ENCODE data around the gene RAB35.

Gene RAB35

DNA sequence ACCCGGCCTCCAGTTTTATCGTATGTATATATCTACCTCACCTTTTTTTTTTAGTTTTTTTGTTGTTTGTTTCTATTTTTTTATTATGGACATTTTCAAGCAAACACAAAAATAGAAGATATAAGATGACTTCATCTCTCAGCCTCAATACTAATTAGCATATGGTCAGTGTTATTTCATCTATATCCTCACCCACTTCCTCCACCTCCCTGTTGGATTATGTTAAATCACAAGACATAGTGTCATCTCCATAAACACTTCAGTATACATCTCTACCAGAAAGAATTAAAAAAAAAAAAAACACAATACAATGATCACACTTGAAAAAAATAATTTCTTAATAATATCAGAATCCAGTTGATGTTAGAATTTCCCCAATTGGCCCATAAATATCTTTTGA, 34.9 kb downstream of the RAB35 start:
- FAIRE-seq, result no peak

DNA sequence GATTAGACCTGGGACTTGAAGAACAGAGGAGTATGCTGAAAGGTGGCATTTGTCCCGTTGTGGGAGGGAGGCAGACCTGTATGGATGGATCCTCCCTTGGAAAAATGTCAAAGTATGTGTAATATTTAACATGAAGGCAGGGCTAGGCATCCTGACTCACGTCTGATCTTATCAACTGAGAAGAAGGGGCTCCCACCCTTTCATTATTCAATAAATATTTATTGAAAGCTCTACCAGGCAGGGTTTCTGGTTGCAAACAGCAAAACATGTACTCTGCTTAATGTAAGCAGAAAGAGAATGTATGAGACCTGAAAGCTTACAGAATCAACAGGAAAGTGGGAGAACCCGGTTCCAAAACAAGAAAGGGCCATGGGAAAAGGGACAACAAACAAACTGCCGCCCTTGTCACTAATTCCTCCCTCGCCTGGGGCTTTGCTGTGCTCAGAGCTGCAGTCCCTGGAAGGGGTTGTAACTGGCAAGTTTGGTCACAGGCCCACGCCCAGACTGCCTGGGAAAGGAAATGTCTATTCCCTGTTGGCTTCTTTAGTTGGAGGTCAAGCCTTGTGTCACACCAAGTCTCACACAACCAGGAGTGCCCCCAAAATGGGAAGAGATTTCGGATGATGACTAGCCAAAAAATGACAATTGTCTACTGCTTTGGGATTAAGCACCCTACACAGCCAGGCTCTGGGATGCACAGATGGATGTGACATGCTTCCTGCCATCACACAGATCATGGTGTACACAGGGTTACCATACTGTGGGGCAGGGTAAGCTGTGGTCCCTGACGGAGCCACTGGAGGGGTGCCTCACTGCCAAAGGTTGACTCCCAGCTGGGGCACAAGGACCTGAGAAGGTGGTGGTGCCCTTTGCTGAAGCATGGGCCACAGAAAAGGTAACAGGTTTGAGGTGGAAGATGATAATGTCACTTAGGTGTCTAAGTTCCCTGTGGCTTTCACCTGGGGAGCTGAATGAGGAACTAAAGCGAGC, 36.8 kb downstream of the RAB35 start:
- FAIRE-seq, result no peak

DNA sequence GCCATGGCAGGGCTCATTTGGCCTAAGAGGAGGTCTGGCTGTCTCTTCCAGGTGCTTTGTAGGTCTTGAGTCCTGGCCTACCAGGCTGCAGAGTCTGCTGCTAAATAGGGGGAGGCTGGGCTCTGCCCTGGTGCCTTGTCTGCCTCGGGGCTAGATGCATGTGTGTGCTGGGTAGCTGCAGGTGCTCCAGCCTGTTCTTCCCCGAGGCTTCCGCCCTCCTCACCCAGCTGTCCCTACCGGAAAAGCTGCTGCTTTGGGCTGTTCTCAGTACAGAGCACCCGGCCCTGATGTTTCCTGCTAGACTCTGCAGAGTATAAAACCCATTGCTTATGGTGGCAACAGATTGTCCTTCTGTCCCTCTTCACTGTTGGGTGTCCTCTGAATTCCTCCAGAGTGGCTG, 37.7 kb downstream of the RAB35 start:
- no peak for FAIRE-seq

DNA sequence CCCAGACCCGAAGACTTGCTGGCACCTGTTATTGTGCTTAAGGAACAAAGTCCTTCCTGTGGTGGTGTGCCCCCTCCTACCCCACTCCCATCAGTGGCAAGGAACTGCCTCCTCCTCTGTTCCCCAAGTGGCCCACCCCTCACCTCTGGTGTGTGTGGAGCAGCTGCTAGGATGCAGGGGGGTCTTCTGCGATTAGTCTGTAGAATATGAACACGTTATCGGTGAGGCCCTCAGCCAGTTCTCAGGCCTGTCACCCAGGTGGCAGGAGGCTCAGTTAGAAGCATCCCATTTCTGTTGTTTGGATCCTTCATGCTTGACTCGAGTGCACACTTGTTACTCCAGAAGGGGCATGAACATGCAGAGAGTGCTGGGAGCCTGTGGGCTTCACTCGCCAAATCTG, 39.3 kb downstream of the RAB35 start:
- no peak for FAIRE-seq

DNA sequence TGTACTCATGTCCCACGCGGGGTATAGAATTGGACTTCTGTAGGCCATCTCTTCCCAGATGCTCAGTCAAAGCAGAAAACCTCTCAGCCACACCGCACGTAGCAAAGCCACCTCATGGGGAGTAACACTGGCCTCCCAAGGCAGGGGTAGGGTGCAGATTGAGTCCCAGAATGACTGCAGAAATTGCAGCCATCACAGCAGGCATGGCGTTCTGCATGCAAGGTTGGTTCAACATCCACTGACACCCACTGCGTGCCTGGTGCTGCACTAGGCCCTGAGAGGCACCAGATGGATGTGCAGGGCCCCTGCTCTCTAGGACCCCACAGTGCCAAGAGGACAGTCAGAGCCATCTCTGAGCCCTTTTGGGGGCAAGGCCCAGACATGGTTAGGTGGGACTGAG, 39.9 kb downstream of the RAB35 start:
- FAIRE-seq, result no peak

DNA sequence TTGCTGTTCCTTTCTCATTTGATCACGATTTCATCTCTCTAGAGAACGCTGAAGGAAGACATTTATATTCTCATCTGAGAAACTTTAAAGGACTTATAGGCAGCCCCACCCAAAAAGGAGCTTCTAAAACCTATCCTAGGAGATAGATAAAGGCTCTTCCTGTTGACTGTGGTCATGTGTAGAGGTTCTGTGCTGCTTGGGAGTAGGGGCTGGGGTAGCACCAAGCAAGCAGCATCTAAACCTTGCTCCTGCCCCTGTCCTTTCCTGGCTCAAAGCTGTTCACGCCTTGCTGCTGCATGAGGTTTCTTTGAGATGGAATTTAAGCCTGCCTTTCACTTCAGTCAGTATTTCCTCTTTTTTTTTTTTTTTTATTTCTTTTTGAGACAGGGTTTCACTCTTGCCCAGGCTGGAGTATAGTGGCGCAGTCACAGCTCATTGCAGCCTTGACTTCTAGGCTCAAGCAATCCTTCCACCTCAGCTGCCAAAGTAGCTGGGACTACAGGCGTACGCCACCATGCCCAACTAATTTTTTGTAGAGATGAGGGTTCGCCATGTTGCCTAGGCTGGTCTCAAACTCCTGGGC, 41.4 kb downstream of the RAB35 start:
- no peak for FAIRE-seq

DNA sequence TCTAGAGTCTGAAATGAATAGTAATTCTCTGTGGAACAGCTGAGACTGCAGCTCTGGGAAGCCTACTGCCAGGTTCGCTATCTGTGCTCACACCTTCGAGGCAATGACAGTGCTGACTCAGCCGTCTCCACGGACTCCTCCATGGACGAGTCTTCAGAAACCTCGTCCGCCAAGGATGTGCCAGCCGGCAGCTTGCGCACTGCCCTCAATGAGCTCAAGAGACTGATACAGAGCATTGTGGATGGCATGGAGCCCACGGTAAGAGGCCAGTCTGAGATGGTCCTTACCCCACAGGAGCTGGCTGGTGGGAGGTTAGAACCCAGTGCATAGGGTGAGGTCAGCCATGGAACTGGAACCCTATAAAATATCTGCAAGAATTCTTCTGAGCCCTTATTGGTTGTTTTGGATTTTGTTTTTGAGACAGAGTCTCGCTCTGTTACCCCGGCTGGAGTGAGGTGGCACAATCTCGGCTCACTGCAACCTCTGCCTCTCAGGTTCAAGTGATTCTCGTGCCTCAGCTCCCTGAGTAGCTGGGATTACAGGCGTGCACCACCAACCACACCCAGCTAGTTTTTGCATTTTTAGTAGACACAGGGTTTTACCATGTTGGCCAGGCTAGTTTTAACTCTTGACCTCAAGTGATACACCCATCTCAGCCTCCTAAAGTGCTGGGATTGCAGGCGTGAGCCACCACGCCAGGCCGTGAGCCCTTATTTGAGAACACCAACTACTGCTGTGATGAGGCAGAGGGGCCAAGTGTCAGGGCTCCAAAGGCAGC, 43.9 kb downstream of the RAB35 start:
- no peak for FAIRE-seq

DNA sequence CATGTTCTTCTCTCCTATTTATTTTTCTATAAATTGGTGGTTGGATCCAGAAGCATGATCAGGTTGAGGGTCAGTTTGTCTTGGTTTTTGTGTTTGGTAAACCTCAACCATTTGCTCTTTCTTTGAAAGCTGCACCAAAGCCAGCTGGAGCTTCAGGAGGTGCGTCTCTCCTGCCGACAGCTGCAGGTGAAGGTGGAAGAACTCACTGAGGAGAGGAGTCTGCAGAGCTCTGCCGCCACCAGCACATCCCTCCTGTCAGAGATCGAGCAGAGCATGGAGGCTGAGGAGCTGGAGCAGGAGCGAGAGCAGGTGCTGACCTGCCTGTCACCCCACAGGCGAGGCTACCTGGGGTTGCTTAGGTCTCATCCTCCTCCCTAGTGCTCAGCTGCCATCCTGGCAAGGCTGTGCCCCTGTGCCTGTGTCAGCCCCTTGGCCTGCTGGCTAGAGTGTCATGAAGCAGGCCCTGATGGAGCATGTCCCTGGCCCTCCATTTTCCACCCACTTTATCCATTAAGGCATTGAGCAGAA, 45.0 kb downstream of the RAB35 start:
- no peak for FAIRE-seq

DNA sequence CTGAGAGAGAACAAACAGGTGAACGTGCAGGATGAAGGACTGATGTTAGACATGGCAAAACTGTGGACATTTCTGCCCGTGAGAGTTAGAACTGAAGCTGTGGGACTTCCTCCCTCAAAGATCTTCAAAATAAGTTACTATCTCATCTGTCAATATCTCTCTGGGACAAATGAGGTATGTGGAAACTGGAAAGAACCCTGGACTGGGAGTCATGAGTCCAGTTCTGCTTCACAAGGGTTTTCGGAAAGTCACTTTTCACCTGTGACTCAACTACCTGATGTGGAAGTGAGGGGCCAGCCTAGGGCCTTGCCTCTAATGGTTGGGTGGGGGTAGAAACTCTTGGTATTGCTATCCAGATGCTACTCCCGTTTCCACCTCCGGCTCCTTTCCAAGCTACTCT, 47.3 kb downstream of the RAB35 start:
- FAIRE-seq, result no peak

DNA sequence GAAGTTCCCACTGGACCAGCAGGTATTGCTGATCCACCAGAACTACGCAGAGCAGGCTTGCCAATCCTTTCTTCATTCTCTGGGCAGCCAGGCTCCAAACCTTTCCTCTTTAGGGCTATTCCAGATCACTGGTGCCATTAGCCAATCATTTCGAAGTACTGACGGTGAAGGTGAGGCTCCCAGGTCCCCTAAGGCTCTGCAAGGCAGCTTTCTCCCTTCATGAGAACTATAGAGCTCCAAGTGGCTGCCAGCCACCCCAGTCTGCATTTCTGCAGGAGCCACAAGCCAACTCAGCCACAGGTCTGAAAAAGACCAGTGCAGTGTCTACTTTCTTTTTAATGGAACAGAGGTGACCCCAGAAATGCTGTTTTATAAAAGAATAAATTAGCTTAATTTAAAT, 48.7 kb downstream of the RAB35 start:
- no peak for FAIRE-seq

DNA sequence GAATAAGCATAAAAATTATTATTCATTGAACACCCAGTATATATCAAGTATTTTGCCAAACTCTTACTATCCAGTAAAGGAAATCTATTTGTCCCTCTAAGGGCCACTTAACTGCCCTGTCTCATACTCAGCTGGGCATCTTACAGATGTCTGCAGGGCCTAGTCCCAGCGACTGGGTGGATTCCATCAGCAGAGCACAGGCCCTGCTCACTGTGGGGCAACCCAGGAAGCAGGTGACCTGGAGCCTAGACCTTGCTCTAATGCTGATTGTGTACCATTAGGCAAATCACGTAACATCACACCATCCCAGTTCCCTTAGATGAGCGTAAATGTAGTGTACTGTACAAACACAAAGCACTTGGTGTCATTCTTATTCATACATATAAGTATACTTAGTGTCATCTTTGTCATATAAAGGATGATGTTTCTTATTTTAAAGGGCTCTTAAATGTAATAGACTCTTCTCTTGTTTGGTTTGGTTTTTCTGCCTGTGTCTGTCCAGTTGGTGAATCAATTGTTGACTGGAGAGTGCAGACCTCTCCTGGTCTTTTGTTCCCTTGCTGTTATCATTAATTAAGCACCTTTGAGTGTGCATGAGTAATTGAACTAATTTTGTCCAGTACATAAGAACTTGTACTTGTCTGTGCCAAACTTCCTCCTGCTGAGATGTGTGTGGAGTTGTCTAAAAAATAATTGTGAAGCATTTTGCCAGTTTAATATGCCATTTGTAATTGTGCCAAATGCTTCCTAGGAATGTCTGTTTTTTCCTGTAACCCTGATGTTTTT, 49.3 kb downstream of the RAB35 start:
- FAIRE-seq, result no peak

DNA sequence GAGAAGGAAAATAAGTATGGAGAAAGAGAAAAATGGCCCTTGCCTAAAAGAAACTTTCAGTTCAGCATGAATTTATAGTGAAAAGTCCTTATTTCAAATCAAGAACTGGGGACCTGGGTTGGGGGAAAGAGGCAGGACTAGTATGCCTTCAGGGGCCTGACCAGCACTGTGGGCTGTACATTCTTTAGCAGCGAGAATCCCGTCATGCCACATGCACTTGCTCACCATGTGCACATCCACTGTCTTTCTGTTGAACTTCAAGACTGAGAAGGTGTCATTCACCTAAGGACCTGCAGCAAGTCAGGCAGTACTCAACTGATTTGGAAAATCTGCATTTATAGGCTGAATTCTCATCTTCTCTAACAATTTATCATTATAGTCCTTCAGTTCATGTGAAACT, 50.2 kb downstream of the RAB35 start:
- no peak for FAIRE-seq

DNA sequence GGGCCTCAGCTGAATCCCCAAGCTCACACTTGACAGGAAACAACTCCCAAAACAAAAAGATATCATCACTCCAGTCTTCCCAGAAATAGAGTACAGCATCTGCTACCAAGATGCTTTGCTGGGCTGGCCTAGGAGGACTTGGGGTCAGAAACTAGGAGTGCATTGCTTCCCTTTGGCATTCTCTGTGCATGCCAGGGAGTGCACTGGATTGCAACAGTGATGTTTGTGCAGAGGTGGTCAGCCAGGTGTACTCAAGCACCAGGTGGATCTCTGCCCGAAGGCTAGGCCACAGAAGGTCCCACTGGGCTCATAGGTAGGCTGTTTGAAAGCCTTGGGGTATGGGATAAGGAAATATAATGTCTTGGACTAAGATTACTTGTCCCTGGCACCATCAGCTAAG, 51.1 kb downstream of the RAB35 start:
- no peak for FAIRE-seq

DNA sequence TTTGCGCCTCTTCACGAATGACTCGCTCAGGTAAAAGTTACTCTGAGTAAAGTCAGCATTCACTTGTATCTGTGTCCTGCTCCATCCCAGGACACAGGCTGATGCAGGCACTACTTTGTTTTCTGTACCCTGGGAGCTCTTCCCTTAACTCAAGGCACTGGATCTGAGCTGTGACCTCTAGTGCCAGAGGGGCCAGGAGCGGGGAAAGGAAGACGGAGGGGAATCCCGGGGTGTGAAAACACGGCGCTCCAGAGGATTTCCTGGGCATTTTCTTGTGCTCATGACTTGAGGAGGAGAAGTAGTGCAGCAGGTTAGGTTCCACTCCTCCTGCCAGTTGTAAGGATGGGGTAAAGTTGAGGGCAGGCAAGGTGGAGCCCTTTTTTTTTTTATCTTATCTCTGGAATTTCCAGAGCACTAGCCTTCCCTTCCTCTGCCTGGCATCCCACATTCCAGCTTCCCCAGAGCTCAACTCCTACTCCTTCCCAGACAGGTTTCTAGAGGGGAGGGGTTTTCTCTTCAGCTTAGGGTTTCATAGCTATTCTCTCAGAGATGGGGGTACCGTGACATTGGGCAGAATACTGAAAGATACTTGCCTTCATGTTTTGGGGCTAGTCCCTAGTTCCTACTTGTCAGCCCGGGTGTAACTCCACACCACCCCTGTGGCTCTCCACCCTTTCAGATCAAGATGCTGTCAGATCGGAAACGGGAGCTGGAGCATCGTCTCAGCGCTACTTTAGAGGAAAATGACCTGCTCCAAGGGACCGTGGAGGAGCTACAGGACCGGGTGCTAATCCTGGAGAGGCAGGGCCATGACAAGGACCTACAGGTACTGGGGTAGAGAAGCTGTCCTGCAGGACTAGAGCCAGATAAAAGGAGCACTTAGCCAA, 52.3 kb downstream of the RAB35 start:
- no peak for FAIRE-seq

DNA sequence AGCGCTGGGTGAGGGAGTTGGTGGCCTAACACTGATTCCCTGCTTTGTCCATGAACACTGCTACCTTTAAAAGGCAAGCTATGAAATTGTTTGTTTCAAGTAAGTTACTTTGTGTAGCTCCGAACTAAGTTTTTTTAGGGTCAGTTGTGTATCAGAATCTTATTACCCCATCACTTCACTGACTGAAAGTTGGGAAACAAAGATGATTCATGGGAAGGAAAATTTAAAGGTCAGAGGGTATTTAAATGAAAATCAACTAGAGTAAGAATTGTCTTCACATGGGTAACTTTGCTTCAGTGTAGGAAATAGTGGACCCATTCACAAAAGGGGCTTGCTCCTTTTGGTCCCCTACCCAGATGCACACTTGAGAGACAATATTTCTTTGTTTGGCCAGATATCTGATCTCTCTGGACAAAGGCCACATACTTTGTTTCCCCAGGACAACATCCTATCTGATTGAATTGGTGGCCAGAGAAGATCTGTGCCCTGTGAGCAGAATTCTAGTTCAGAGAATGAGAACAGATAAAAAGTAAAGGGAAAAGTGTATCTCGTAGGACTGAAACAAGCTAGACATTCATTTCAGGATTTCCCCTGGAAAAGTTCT, 53.5 kb downstream of the RAB35 start:
- no peak for FAIRE-seq

DNA sequence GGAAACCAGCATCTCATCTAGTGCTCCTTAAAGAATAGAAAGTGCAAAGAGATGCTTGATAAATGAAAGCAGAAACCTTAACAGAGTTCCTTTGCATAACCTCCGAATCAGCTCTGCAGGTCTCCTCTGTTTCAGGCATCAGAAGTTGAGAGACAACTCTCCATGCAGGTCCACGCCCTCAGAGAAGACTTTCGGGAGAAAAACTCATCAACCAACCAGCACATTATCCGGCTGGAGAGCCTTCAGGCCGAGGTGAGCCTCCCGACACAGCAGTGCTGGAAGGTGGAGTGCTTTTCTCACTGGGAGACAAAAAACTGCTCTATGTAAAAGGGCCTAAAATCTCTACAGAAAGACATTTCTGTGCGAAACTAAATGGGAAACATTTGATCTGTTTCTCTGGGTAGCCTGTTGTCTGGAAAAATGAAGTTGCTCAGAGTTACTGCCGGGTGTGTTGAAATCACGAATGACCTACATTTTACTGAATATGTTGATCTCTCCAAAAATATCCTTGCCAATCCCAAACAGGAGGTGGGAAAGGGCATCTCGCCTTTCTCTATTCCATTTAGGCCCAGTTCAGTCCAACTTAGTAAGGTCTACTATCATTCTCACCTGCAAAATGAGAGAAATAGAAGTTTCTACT, 54.9 kb downstream of the RAB35 start:
- FAIRE-seq, result no peak

DNA sequence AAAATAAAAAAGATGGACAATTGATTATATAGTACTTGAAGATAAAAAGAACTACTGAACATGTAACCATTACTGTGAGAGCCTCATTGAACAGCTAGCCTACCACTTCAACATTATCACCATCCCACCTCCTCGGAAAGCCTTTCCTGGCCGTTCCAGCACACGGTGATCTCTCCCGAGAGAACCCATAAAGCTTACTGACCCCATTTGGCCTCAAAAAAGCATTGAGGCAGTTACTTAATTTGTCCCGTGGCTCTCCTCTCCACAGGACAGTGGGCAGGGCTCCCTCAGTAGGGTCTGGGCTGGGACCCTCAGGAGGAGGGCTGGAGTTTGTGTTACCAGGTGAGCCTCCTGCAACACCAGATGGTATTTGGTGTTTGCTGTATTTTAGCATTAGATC, 55.8 kb downstream of the RAB35 start:
- FAIRE-seq, result no peak

DNA sequence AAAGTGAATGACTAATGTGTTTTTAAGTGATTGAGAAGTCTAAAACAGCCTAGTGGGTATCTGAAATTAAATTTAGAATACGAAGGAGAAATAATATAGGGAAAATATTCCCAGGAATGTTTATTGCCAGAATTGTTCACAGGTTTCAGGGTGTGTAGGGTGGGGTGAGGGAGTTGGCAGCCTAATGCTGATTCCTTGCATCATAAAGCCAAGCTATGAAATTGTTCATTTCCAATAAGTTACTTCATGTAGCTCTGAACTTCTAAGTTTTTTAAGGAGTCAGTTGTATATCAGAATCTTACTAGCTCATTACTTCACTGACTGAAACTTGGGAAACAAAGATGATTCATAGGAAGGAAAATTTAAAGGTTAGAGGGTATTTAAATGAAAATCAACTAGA, 56.4 kb downstream of the RAB35 start:
- FAIRE-seq, result no peak

DNA sequence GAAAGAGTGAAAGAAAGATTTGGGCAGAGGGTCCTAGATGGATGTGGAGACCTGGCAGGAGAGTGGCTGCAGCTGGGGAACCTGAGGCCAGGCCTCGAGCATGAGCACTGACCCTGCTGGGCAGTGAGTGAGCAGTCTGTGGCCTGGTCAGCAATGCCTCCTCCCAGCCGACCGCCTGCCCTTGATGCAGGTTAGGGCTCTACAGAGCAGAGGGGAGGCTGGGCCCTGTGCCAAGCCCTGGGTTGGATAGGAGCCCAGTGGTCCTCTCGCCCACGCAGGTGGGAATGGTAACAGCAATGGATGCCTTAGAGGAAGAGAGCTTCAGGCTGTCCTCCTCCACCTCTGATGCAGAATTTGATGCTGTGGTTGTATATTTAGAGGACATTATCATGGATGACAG, 59.8 kb downstream of the RAB35 start:
- FAIRE-seq, result no peak

DNA sequence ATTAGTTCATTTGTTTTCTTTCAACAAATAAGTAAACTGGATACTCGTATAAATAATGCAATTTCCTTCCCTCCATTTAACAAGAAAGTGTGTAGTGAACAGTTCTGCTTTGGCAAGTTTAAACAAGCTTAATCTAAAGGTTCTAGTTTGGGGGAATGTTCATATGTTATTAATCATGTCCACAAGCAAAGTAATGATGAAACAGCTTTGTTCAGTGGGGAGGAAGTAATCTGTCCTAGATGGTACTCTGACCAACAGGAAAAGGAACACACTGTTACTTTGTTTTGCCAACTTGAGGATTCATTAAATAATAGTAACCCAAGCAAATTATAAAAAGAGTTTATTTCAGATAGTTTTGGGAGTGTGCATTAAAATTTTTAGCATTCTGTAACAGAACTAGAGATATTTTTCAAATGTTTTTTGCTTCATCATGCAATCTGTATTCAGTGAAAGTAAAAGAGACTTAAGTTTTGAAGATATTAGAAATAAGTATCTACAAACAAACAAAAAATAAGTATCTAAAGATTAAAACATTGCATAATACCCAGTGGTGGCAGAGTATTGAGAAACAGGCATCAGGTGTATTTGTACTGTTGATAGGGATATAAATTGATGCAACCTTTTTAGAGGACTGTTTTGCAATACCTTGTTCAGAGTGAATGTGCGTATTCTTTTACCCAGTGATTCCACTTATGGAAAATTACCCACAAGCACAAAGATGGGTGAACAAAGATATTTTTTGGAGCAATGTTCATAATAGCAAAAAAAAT, 61.1 kb downstream of the RAB35 start:
- FAIRE-seq, result no peak
